HEK293T (cell line): ENCODE data around the gene GRM4.

Source experiments
- ARNT ChIP-seq: fragments of 450-650 bp; IDR thresholded peaks from 2 replicates; pipeline ENCODE4 v1.6.1; 2017; ENCODE audit warnings: mild to moderate bottlenecking
- BHLHE40 ChIP-seq: fragments of 450-650 bp; IDR thresholded peaks from 2 replicates; pipeline ENCODE4 v1.6.1; 2016; ENCODE audit warnings: mild to moderate bottlenecking, moderate library complexity, borderline replicate concordance
- CTBP1 ChIP-seq: fragments of 450-650 bp; IDR thresholded peaks from 2 replicates; pipeline ENCODE4 v1.6.1; 2016; ENCODE audit warnings: borderline replicate concordance
- FOXA1 ChIP-seq: fragments of 450-650 bp; IDR thresholded peaks from 2 replicates; pipeline ENCODE4 v1.6.1; 2016; ENCODE audit warnings: mild to moderate bottlenecking
- FOXK2 ChIP-seq: fragments of 450-650 bp; IDR thresholded peaks from 2 replicates; pipeline ENCODE4 v1.6.1; 2016; ENCODE audit warnings: mild to moderate bottlenecking
- FOXM1 ChIP-seq: fragments of 450-650 bp; IDR thresholded peaks from 2 replicates; pipeline ENCODE4 v1.6.1; 2017; ENCODE audit warnings: mild to moderate bottlenecking, borderline replicate concordance
- HDGF ChIP-seq: fragments of 450-650 bp; IDR thresholded peaks from 2 replicates; pipeline ENCODE4 v1.6.1; 2017; ENCODE audit warnings: antibody characterized with exemption, borderline replicate concordance
- L3MBTL2 ChIP-seq: fragments of 450-650 bp; conservative IDR thresholded peaks from 2 replicates; pipeline ENCODE4 v1.6.1; 2016; ENCODE audit warnings: mild to moderate bottlenecking
- NFRKB ChIP-seq: fragments of 450-650 bp; IDR thresholded peaks from 2 replicates; pipeline ENCODE4 v1.6.1; 2016; ENCODE audit warnings: mild to moderate bottlenecking, moderate library complexity
- SP1 ChIP-seq: fragments of 450-650 bp; IDR thresholded peaks from 2 replicates; pipeline ENCODE4 v1.6.1; 2017
- TARDBP ChIP-seq: fragments of 450-650 bp; IDR thresholded peaks from 2 replicates; pipeline ENCODE4 v1.6.1; 2016
- ZNF384 ChIP-seq: fragments of 450-650 bp; IDR thresholded peaks from 2 replicates; pipeline ENCODE4 v1.6.1; 2016
- TF ChIP-seq, protein P1 (sequence below): fragments of 450-650 bp; IDR thresholded peaks from 2 replicates; pipeline ENCODE4 v1.6.1; 2016

GRCh38 chr6:34044945-34045595 is 100.8 kb downstream of the GRM4 start:
- TF ChIP-seq ARNT (no peak), FOXK2 (no peak), FOXM1 (no peak), HDGF (no peak), CTBP1 (no peak), L3MBTL2 (no peak), BHLHE40 (no peak), FOXA1 (no peak), NFRKB (no peak), ZNF384 (no peak), TARDBP (no peak), SP1 (no peak)
- TF ChIP-seq, protein P1, sequence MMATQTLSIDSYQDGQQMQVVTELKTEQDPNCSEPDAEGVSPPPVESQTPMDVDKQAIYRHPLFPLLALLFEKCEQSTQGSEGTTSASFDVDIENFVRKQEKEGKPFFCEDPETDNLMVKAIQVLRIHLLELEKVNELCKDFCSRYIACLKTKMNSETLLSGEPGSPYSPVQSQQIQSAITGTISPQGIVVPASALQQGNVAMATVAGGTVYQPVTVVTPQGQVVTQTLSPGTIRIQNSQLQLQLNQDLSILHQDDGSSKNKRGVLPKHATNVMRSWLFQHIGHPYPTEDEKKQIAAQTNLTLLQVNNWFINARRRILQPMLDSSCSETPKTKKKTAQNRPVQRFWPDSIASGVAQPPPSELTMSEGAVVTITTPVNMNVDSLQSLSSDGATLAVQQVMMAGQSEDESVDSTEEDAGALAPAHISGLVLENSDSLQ: no peak
